Measurements from ENCODE around the gene SUPT20HL1.

- TF ChIP-seq CTCF (IDR thresholded peaks at IDR 0.05) (no peak), POLR2A (IDR thresholded peaks at IDR 0.05) (no peak)
Measured at GRCh38 chrX:24355095-24355494, 5.3 kb upstream of the SUPT20HL1 start.
